ENCODE measurements around the gene DACH2. TPM values are rescaled to one million over a fixed set of nuclear protein-coding genes. Genes with fewer than 3 reads are reported as not detected.

DACH2 gene
- under 1 TPM in 1 of 2 donors, not detected in 1; 0.13 TPM for total RNA-seq
- not detected for polyA plus RNA-seq
- long read RNA-seq, donor 1, partial matches to known transcripts: 0 of 1 reads
- long read RNA-seq, donor 1, other reads (novel, unspliced or antisense): 1 of 1 reads
- long read RNA-seq, donor 2: 0 reads

- intact Hi-C loops (cut with DNase I): no loop called here
- no peaks in the 10 kb centered on the region for H3K36me3 ChIP-seq (ENCODE audit: control insufficient read depth in 1 of 2, insufficient read depth in 2 of 2, low read length in 1 of 2)
- H3K4me1 ChIP-seq (ENCODE audit: control insufficient read depth in 1 of 2, insufficient read depth in 2 of 2, low read length in 2 of 2): no peaks in the 10 kb centered on the region
- peak; percentile 74 to 90 for DNase-seq
- peak; percentile 92 for ATAC-seq (ENCODE audit: low FRiP score)
- H3K27me3 ChIP-seq (ENCODE audit: control insufficient read depth in 1 of 2, insufficient read depth in 2 of 2, low read length in 1 of 2): no peaks in the 10 kb centered on the region
- no peak within 1 kb of the TSS for H3K27ac ChIP-seq (ENCODE audit: low read depth in 1 of 2, low read length in 2 of 2)
- no peaks in the 10 kb centered on the region for H3K9me3 ChIP-seq (ENCODE audit: control insufficient read depth, low read length)
- WGBS, 2 donors: 1 to 25% methylated on average over 34 of the region's 34 CpGs
- peak within 1 kb of the TSS in 1 of 2 donors; percentile 86 for H3K4me3 ChIP-seq (ENCODE audit: low read length in 2 of 2)
Observed at GRCh38 chrX:86148024-86148511, at the start of gene DACH2. Gene DACH2 (plus strand): TSS chrX:86148451.

- intact Hi-C loops (cut with DNase I): no loop called here
- WGBS, 2 donors: 74 to 85% methylated on average over 2 of the region's 2 CpGs
- DNase-seq (no peak), ATAC-seq (ENCODE audit: low FRiP score) (no peak)
- Histone ChIP-seq H3K4me3 (ENCODE audit: low read length in 2 of 2) (no peak overlapping the region), H3K9me3 (ENCODE audit: control insufficient read depth, low read length) (no peaks in the 10 kb centered on the region), H3K27me3 (ENCODE audit: control insufficient read depth in 1 of 2, insufficient read depth in 2 of 2, low read length in 1 of 2) (no peaks in the 10 kb centered on the region), H3K27ac (ENCODE audit: low read depth in 1 of 2, low read length in 2 of 2) (no peak overlapping the region), H3K4me1 (ENCODE audit: control insufficient read depth in 1 of 2, insufficient read depth in 2 of 2, low read length in 2 of 2) (no peaks in the 10 kb centered on the region), H3K36me3 (ENCODE audit: control insufficient read depth in 1 of 2, insufficient read depth in 2 of 2, low read length in 1 of 2) (no peaks in the 10 kb centered on the region)
Observed at GRCh38 chrX:86102341-86102740, 45.9 kb upstream of the DACH2 start.

- no peaks in the 10 kb centered on the region for H3K36me3 ChIP-seq (ENCODE audit: control insufficient read depth in 1 of 2, insufficient read depth in 2 of 2, low read length in 1 of 2)
- intact Hi-C loops (cut with DNase I): no loop called here
- DNase-seq: no peak
- no peak overlapping the region for H3K27ac ChIP-seq (ENCODE audit: low read depth in 1 of 2, low read length in 2 of 2)
- H3K4me3 ChIP-seq (ENCODE audit: low read length in 2 of 2): no peak overlapping the region
- no peaks in the 10 kb centered on the region for H3K4me1 ChIP-seq (ENCODE audit: control insufficient read depth in 1 of 2, insufficient read depth in 2 of 2, low read length in 2 of 2)
- 43 to 62% methylated on average over 1 of the region's 1 CpG for WGBS, 2 donors
- no peak for ATAC-seq (ENCODE audit: low FRiP score)
- H3K27me3 ChIP-seq (ENCODE audit: control insufficient read depth in 1 of 2, insufficient read depth in 2 of 2, low read length in 1 of 2): no peaks in the 10 kb centered on the region
- no peaks in the 10 kb centered on the region for H3K9me3 ChIP-seq (ENCODE audit: control insufficient read depth, low read length)
Observed at GRCh38 chrX:86103061-86103460, 45.2 kb upstream of the DACH2 start.

DNA sequence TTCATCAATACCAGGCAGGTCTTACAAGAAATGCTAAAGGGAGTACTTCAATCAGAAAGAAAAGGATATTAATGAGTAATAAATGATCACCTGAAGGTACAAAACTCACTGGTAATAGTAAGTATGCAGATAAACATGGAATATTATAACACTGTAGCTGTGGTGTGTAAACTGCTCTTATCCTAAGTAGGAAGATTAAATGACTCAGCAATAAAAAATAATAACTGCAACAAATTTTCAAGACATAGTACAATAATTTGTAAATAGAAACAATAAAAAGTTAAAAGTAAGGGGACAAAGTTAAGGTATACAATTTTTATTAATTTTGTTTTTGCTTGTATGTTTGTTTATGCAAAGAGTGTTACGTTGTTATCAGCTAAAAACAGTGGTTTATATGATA is 43.7 kb upstream of the DACH2 start:
- no peak for ATAC-seq (ENCODE audit: low FRiP score)
- Histone ChIP-seq H3K4me1 (ENCODE audit: control insufficient read depth in 1 of 2, insufficient read depth in 2 of 2, low read length in 2 of 2) (no peaks in the 10 kb centered on the region), H3K27ac (ENCODE audit: low read depth in 1 of 2, low read length in 2 of 2) (no peak overlapping the region), H3K9me3 (ENCODE audit: control insufficient read depth, low read length) (no peaks in the 10 kb centered on the region), H3K27me3 (ENCODE audit: control insufficient read depth in 1 of 2, insufficient read depth in 2 of 2, low read length in 1 of 2) (no peaks in the 10 kb centered on the region), H3K36me3 (ENCODE audit: control insufficient read depth in 1 of 2, insufficient read depth in 2 of 2, low read length in 1 of 2) (no peaks in the 10 kb centered on the region), H3K4me3 (ENCODE audit: low read length in 2 of 2) (no peak overlapping the region)
- 58 to 84% methylated on average over 1 of the region's 1 CpG for WGBS, 2 donors
- intact Hi-C loops (cut with DNase I): no loop called here
- DNase-seq: no peak

- H3K36me3 ChIP-seq (ENCODE audit: control insufficient read depth in 1 of 2, insufficient read depth in 2 of 2, low read length in 1 of 2): no peaks in the 10 kb centered on the region
- no peaks in the 10 kb centered on the region for H3K27me3 ChIP-seq (ENCODE audit: control insufficient read depth in 1 of 2, insufficient read depth in 2 of 2, low read length in 1 of 2)
- ATAC-seq (ENCODE audit: low FRiP score): no peak
- peaks cover 3% of the 10 kb centered on the region for H3K9me3 ChIP-seq (ENCODE audit: control insufficient read depth, low read length)
- WGBS, 2 donors: 72 to 100% methylated on average over 1 of the region's 1 CpG
- no peak overlapping the region for H3K4me3 ChIP-seq (ENCODE audit: low read length in 2 of 2)
- no peak overlapping the region for H3K27ac ChIP-seq (ENCODE audit: low read depth in 1 of 2, low read length in 2 of 2)
- no peaks in the 10 kb centered on the region for H3K4me1 ChIP-seq (ENCODE audit: control insufficient read depth in 1 of 2, insufficient read depth in 2 of 2, low read length in 2 of 2)
- intact Hi-C loops (cut with DNase I): no loop called here
- DNase-seq: no peak
Observed at GRCh38 chrX:86121916-86122315, 26.3 kb upstream of the DACH2 start.

DNA sequence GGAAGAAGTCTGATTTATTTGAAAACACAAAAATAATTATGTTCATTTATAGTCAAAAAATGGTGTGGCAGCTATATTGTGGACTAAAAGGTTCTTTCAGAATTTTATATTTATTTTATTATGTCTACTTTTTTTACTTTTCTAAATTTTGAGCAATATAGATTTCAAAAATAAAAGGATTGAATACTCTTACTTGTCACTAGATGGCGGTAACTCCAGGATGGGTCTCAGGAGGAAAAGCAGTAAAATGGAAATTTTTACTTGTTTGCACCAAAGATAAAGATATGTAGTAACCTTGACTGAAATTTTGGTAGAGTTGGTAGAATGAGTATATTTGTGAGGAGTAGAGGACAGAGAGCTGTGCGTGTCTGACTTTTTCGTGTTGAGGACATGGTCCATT is 14.5 kb upstream of the DACH2 start:
- ATAC-seq (ENCODE audit: low FRiP score) (no peak), DNase-seq (no peak)
- no peaks in the 10 kb centered on the region for H3K4me1 ChIP-seq (ENCODE audit: control insufficient read depth in 1 of 2, insufficient read depth in 2 of 2, low read length in 2 of 2)
- 4 to 6% methylated on average over 3 of the region's 3 CpGs for WGBS, 2 donors
- no peaks in the 10 kb centered on the region for H3K36me3 ChIP-seq (ENCODE audit: control insufficient read depth in 1 of 2, insufficient read depth in 2 of 2, low read length in 1 of 2)
- H3K9me3 ChIP-seq (ENCODE audit: control insufficient read depth, low read length): no peaks in the 10 kb centered on the region
- H3K4me3 ChIP-seq (ENCODE audit: low read length in 2 of 2): no peak overlapping the region
- no peaks in the 10 kb centered on the region for H3K27me3 ChIP-seq (ENCODE audit: control insufficient read depth in 1 of 2, insufficient read depth in 2 of 2, low read length in 1 of 2)
- intact Hi-C loops (cut with DNase I): no loop called here
- no peak overlapping the region for H3K27ac ChIP-seq (ENCODE audit: low read depth in 1 of 2, low read length in 2 of 2)

DNA sequence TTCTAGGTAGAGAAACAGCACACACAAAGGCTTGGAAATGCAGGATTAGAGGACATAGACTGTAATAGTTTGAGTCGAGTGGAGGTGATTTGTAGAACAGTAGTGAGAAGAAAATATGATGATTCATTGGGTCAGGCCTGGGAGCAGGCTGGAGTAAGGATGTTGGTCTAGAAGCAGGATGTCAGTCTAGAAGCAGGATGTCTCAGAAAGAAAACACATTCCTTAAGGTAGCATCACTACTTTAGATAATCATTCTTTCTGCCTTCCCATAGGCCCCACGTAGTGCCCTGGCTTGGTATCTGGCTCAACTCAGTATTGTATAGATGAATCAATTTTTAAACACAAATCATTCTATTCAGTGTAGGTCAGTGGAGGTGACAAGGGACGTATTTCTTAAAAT is 11.2 kb upstream of the DACH2 start:
- 59 to 90% methylated on average over 3 of the region's 3 CpGs for WGBS, 2 donors
- Histone ChIP-seq H3K9me3 (ENCODE audit: control insufficient read depth, low read length) (no peaks in the 10 kb centered on the region), H3K27me3 (ENCODE audit: control insufficient read depth in 1 of 2, insufficient read depth in 2 of 2, low read length in 1 of 2) (no peaks in the 10 kb centered on the region), H3K4me1 (ENCODE audit: control insufficient read depth in 1 of 2, insufficient read depth in 2 of 2, low read length in 2 of 2) (no peaks in the 10 kb centered on the region), H3K4me3 (ENCODE audit: low read length in 2 of 2) (no peak overlapping the region), H3K36me3 (ENCODE audit: control insufficient read depth in 1 of 2, insufficient read depth in 2 of 2, low read length in 1 of 2) (no peaks in the 10 kb centered on the region), H3K27ac (ENCODE audit: low read depth in 1 of 2, low read length in 2 of 2) (no peak overlapping the region)
- intact Hi-C loops (cut with DNase I): no loop called here
- ATAC-seq (ENCODE audit: low FRiP score) (no peak), DNase-seq (no peak)

- Histone ChIP-seq H3K27me3 (ENCODE audit: control insufficient read depth in 1 of 2, insufficient read depth in 2 of 2, low read length in 1 of 2) (no peaks in the 10 kb centered on the region), H3K4me3 (ENCODE audit: low read length in 2 of 2) (no peak overlapping the region), H3K36me3 (ENCODE audit: control insufficient read depth in 1 of 2, insufficient read depth in 2 of 2, low read length in 1 of 2) (no peaks in the 10 kb centered on the region), H3K27ac (ENCODE audit: low read depth in 1 of 2, low read length in 2 of 2) (no peak overlapping the region), H3K4me1 (ENCODE audit: control insufficient read depth in 1 of 2, insufficient read depth in 2 of 2, low read length in 2 of 2) (no peaks in the 10 kb centered on the region), H3K9me3 (ENCODE audit: control insufficient read depth, low read length) (no peaks in the 10 kb centered on the region)
- 61 to 80% methylated on average over 1 of the region's 1 CpG for WGBS, 2 donors
- ATAC-seq (ENCODE audit: low FRiP score) (no peak), DNase-seq (no peak)
- intact Hi-C loops (cut with DNase I): no loop called here
Observed at GRCh38 chrX:86141786-86142185, 6.5 kb upstream of the DACH2 start.

GRCh38 chrX:86146102-86146501 is 2.1 kb upstream of the DACH2 start:
- Histone ChIP-seq H3K4me1 (ENCODE audit: control insufficient read depth in 1 of 2, insufficient read depth in 2 of 2, low read length in 2 of 2) (no peaks in the 10 kb centered on the region), H3K9me3 (ENCODE audit: control insufficient read depth, low read length) (no peaks in the 10 kb centered on the region), H3K27me3 (ENCODE audit: control insufficient read depth in 1 of 2, insufficient read depth in 2 of 2, low read length in 1 of 2) (no peaks in the 10 kb centered on the region), H3K27ac (ENCODE audit: low read depth in 1 of 2, low read length in 2 of 2) (no peak overlapping the region), H3K36me3 (ENCODE audit: control insufficient read depth in 1 of 2, insufficient read depth in 2 of 2, low read length in 1 of 2) (no peaks in the 10 kb centered on the region), H3K4me3 (ENCODE audit: low read length in 2 of 2) (no peak overlapping the region)
- no peak for DNase-seq
- WGBS, 2 donors: 61 to 92% methylated on average over 4 of the region's 4 CpGs
- ATAC-seq (ENCODE audit: low FRiP score): no peak
- intact Hi-C loops (cut with DNase I): no loop called here

All from aorta (tissue), 5 donors.